ENCODE data around the gene IGFL2. TPM values are rescaled to one million over a fixed set of nuclear protein-coding genes. Genes with fewer than 3 reads are reported as not detected.

Gene IGFL2
- total and polyA plus RNA-seq, 9 of the 15 experiments (the other 6 are each of a cell fraction or from before 2014, with no cell fraction given), result 0.42 to 1.7 (median 0.75) TPM; not detected in 2

- TF ChIP-seq REST (IDR thresholded peaks at IDR 0.05; ENCODE audit: borderline replicate concordance) (no peak), REST (CRISPR knock-in tag; IDR thresholded peaks at IDR 0.05; ENCODE audit: low read depth) (no peak), ZNF507 (tag; conservative IDR thresholded peaks at IDR 0.05) (no peak), SRSF7 (optimal IDR thresholded peaks at IDR 0.05; ENCODE audit: low read depth, low read length) (no peak), STAT5B (CRISPR knock-in tag; IDR thresholded peaks at IDR 0.05) (no peak), MED1 (CRISPR knock-in tag; IDR thresholded peaks at IDR 0.05; ENCODE audit: borderline replicate concordance) (no peak), RBM25 (IDR thresholded peaks at IDR 0.05; ENCODE audit: low read depth, low read length, severe bottlenecking) (no peak), SMAD3 (CRISPR knock-in tag; conservative IDR thresholded peaks at IDR 0.05) (no peak), POLR2AphosphoS5 (IDR thresholded peaks at IDR 0.05; ENCODE audit: control insufficient read depth, insufficient read depth, low read depth, low read length) (no peak), U2AF1 (optimal IDR thresholded peaks at IDR 0.05; ENCODE audit: low read depth, low read length) (no peak), ARID3B (CRISPR knock-in tag; IDR thresholded peaks at IDR 0.05; ENCODE audit: borderline replicate concordance) (no peak), ZNF121 (CRISPR knock-in tag; conservative IDR thresholded peaks at IDR 0.05) (no peak), NFE2L1 (tag; IDR thresholded peaks at IDR 0.05; ENCODE audit: borderline replicate concordance, low read depth) (no peak)
Observed at GRCh38 chr19:46186101-46186716, 38.2 kb downstream of the IGFL2 start (continued).

Data from K562 (cell line).